ENCODE results near the gene PLCD1. TPM values are rescaled to one million over a fixed set of nuclear protein-coding genes. Genes with fewer than 3 reads are reported as not detected.

Gene PLCD1
- total and polyA plus RNA-seq, 2 of the 13 experiments (the other 11 are each of a cell fraction or from before 2014, with no cell fraction given), result 10.1 to 12.4 TPM

DNA sequence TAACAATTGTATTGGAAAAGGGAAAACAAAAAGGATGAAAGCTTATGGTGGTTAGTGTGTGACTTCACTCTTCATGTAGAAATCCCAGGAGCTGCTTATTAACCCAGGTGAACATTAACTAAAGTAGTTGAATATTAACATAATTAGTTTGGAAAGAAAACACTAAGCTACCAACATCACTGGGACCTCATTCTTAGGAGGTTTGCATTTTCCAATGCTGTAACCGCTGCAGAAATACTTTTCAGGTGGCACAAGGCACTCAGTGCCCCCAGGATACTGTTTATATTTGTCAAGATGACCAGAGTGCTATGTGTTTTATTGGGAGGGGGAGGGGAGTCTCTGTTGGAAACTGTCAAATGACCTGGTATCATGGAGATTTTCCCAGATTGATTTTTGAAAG, 64.7 kb downstream of the PLCD1 start:
- ChIA-PET CTCF (ENCODE audit: low intra/inter-chr PET ratio, low total read pairs) (interaction anchor here (1.0 to 5.3 kb wide), 2 partner anchors 40 to 109 kb away, joined by 3 to 59 read pairs; no protein-coding TSS in a partner anchor), POLR2A (interaction anchor here (0.6 to 2.6 kb wide), 18 partner anchors 10 to 423 kb away, joined by 3 to 20 read pairs (median 4); partner anchors contain the start of gene OXSR1)
- Histone ChIP-seq H3K36me3 (replicated peaks in 1 of 2; ENCODE audit: control insufficient read depth in 1 of 2, insufficient read depth in 2 of 2, low read length in 2 of 2) (peaks cover 11 to 38% of the 10 kb centered on the region in 2 experiments), H3K9ac (ENCODE audit: insufficient read depth, low read depth, low read length) (peak overlapping the region; percentile 24; the same call in 1 of the 2 replicates), H3K9me3 (ENCODE audit: low read length) (no peaks in the 10 kb centered on the region), H3K4me1 (ENCODE audit: insufficient read depth, low read length) (peaks cover 63% of the 10 kb centered on the region), H2AFZ (ENCODE audit: low read length) (no peak overlapping the region), H3K4me3 (replicated peaks in 1 of 3; ENCODE audit: insufficient read depth in 1 of 3, low read depth in 2 of 3, low read length in 3 of 3) (peak overlapping the region in 1 of 3 experiments; percentile 2; a peak in 1 of 6 replicates), H3K27me3 (ENCODE audit: control insufficient read depth in 1 of 2, insufficient read depth in 2 of 2, low read length in 2 of 2) (no peaks in the 10 kb centered on the region), H3K4me2 (ENCODE audit: low read depth, low read length) (peak overlapping the region; percentile 54), H3K27ac (ENCODE audit: extremely low read length, insufficient read depth, low read length) (peak overlapping the region; percentile 58), H3K79me2 (ENCODE audit: insufficient read depth, low read length) (peaks cover 3% of the 10 kb centered on the region), H4K20me1 (ENCODE audit: insufficient read depth, low read length) (no peaks in the 10 kb centered on the region)
- FAIRE-seq (peak; percentile 86), DNase-seq (ENCODE audit: low spot score) (peak; percentile 82), ATAC-seq (peak; percentile 90)
- in situ Hi-C loops (cut with HindIII; ENCODE audit: extremely low pct_ligation_motif_present, low pct_unique_long_range_greater_than_20kb) (loop anchor here (5.0 kb wide), 1 partner anchor 107 kb away; no protein-coding TSS in a partner anchor), intact Hi-C loops (cut with micrococcal nuclease; ENCODE audit: unreplicated experiment) (loop anchor here (1.0 to 2.0 kb wide), 2 partner anchors 30 to 58 kb away; no protein-coding TSS in a partner anchor)
- 9% methylated on average over 1 of the region's 1 CpG for WGBS (ENCODE audit: low lambda C conversion rate)
- no TSS peak for BruUV-seq (replicated peaks)
- TF ChIP-seq, protein P1, sequence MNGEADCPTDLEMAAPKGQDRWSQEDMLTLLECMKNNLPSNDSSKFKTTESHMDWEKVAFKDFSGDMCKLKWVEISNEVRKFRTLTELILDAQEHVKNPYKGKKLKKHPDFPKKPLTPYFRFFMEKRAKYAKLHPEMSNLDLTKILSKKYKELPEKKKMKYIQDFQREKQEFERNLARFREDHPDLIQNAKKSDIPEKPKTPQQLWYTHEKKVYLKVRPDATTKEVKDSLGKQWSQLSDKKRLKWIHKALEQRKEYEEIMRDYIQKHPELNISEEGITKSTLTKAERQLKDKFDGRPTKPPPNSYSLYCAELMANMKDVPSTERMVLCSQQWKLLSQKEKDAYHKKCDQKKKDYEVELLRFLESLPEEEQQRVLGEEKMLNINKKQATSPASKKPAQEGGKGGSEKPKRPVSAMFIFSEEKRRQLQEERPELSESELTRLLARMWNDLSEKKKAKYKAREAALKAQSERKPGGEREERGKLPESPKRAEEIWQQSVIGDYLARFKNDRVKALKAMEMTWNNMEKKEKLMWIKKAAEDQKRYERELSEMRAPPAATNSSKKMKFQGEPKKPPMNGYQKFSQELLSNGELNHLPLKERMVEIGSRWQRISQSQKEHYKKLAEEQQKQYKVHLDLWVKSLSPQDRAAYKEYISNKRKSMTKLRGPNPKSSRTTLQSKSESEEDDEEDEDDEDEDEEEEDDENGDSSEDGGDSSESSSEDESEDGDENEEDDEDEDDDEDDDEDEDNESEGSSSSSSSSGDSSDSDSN (CRISPR knock-in tag; IDR thresholded peaks at IDR 0.05), result no peak
- TF ChIP-seq, protein P2, sequence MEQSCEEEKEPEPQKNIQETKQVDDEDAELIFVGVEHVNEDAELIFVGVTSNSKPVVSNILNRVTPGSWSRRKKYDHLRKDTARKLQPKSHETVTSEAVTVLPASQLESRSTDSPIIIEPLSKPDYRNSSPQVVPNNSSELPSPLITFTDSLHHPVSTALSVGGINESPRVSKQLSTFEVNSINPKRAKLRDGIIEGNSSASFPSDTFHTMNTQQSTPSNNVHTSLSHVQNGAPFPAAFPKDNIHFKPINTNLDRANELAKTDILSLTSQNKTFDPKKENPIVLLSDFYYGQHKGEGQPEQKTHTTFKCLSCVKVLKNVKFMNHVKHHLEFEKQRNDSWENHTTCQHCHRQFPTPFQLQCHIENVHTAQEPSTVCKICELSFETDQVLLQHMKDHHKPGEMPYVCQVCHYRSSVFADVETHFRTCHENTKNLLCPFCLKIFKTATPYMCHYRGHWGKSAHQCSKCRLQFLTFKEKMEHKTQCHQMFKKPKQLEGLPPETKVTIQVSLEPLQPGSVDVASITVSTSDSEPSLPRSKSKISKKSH (CRISPR knock-in tag; IDR thresholded peaks at IDR 0.05; ENCODE audit: borderline replicate concordance), result no peak
- TF ChIP-seq SETDB1 (CRISPR knock-in tag; IDR thresholded peaks at IDR 0.05; ENCODE audit: borderline replicate concordance), result no peak
- peak; percentile 68; the same call in 1 of the 2 replicates for TF ChIP-seq ZKSCAN8 (CRISPR knock-in tag; IDR thresholded peaks at IDR 0.05; ENCODE audit: borderline replicate concordance)
- TF ChIP-seq, protein P3, sequence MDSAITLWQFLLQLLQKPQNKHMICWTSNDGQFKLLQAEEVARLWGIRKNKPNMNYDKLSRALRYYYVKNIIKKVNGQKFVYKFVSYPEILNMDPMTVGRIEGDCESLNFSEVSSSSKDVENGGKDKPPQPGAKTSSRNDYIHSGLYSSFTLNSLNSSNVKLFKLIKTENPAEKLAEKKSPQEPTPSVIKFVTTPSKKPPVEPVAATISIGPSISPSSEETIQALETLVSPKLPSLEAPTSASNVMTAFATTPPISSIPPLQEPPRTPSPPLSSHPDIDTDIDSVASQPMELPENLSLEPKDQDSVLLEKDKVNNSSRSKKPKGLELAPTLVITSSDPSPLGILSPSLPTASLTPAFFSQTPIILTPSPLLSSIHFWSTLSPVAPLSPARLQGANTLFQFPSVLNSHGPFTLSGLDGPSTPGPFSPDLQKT (CRISPR knock-in tag; IDR thresholded peaks at IDR 0.05; ENCODE audit: borderline replicate concordance), result no peak
- TF ChIP-seq MAFK (conservative IDR thresholded peaks at IDR 0.05 in 1 of 2, IDR thresholded peaks at IDR 0.05 in 1 of 2; ENCODE audit: low read length in 2 of 2), result no peak
- TF ChIP-seq KLF6 (CRISPR knock-in tag; IDR thresholded peaks at IDR 0.05), result peak; percentile 76
- no peak for TF ChIP-seq ADNP (CRISPR knock-in tag; IDR thresholded peaks at IDR 0.05)
- TF ChIP-seq, protein P4, sequence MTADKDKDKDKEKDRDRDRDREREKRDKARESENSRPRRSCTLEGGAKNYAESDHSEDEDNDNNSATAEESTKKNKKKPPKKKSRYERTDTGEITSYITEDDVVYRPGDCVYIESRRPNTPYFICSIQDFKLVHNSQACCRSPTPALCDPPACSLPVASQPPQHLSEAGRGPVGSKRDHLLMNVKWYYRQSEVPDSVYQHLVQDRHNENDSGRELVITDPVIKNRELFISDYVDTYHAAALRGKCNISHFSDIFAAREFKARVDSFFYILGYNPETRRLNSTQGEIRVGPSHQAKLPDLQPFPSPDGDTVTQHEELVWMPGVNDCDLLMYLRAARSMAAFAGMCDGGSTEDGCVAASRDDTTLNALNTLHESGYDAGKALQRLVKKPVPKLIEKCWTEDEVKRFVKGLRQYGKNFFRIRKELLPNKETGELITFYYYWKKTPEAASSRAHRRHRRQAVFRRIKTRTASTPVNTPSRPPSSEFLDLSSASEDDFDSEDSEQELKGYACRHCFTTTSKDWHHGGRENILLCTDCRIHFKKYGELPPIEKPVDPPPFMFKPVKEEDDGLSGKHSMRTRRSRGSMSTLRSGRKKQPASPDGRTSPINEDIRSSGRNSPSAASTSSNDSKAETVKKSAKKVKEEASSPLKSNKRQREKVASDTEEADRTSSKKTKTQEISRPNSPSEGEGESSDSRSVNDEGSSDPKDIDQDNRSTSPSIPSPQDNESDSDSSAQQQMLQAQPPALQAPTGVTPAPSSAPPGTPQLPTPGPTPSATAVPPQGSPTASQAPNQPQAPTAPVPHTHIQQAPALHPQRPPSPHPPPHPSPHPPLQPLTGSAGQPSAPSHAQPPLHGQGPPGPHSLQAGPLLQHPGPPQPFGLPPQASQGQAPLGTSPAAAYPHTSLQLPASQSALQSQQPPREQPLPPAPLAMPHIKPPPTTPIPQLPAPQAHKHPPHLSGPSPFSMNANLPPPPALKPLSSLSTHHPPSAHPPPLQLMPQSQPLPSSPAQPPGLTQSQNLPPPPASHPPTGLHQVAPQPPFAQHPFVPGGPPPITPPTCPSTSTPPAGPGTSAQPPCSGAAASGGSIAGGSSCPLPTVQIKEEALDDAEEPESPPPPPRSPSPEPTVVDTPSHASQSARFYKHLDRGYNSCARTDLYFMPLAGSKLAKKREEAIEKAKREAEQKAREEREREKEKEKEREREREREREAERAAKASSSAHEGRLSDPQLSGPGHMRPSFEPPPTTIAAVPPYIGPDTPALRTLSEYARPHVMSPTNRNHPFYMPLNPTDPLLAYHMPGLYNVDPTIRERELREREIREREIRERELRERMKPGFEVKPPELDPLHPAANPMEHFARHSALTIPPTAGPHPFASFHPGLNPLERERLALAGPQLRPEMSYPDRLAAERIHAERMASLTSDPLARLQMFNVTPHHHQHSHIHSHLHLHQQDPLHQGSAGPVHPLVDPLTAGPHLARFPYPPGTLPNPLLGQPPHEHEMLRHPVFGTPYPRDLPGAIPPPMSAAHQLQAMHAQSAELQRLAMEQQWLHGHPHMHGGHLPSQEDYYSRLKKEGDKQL (CRISPR knock-in tag; IDR thresholded peaks at IDR 0.05; ENCODE audit: low read depth), result peak; percentile 19; the same call in 1 of the 2 replicates
- TF ChIP-seq NKX3-1 (CRISPR knock-in tag; IDR thresholded peaks at IDR 0.05), result no peak
- TF ChIP-seq GATAD2A (CRISPR knock-in tag; IDR thresholded peaks at IDR 0.05), result peak; percentile 85
- TF ChIP-seq KLF12 (CRISPR knock-in tag; IDR thresholded peaks at IDR 0.05; ENCODE audit: borderline replicate concordance), result 0 out of 2 replicates have a peak, but pooled peaks have one; percentile 31
- TF ChIP-seq ZNF484 (CRISPR knock-in tag; IDR thresholded peaks at IDR 0.05; ENCODE audit: borderline replicate concordance, low read depth), result no peak

Measured in HepG2 (cell line).